NB4 (cell line): ENCODE measurements around the gene SRSF9.

ENCODE experiments used
- DNase-seq: peaks from one replicate; pipeline ENCODE4 v3.0.0; 2010; ENCODE audit warnings: low read depth
- H3K4me3 ChIP-seq: one replicate; pipeline ENCODE4 v1.5.1; 2011; ENCODE audit warnings: mild to moderate bottlenecking, low read depth, low read length, moderate library complexity
- MYC ChIP-seq: IDR thresholded peaks from 2 replicates; pipeline ENCODE4 v1.6.1; 2011; ENCODE audit warnings: low read depth, low read length
- POLR2A ChIP-seq: IDR thresholded peaks from 2 replicates; pipeline ENCODE4 v1.6.1; 2011; ENCODE audit warnings: mild to moderate bottlenecking; ENCODE audit not compliant: insufficient read length; ENCODE audit errors: extremely low read depth
- TF ChIP-seq, protein P1 (sequence below): IDR thresholded peaks from one replicate; pipeline ENCODE4 v1.5.1; 2012; ENCODE audit warnings: low read depth, low read length
- TF ChIP-seq, protein P2 (sequence below): IDR thresholded peaks from 2 replicates; pipeline ENCODE4 v1.6.1; 2011; ENCODE audit warnings: low read depth, low read length

SRSF9 gene

DNA sequence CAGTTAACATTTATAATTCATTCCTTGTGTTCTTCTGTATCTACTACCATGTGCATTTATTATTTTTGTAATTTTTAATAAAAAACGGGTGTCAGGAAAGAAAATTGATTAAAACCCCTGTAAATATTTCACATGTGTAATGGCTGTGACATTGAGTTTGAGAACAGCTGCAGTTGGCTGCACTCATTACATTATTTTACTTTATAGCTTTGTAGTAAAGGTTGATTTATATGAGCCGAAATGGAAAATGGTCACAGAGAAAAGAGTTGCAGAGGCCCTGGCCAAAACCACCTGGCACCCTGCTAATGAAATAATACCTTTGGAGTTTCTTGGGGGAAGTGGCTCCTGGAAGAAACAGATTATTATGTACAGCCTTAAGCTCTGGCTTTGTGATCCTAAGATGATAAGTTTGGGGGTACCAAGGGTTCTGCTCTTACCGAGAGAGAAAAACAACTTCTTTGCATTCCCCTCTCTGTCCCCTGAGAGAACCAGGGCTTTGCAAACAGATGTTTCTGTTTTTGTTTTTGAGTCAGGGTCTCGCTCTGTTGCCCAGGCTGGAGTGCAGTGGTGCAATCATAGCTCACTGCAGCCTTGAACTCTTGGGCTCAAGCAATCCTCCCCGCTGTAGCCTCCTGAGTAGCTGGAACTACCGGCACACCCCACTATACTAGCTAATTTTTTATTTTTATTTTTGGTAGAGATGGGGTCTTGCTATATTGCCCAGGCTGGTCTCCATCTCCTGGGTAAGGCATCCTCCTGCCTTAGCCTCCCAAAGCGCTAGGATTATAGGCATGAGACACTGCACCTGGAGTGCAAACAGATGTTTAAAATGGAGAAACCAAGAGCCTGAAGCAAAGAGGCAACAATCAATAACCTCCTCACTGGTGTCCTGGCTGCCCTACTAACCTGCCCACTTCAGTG lies 16.7 kb upstream of the SRSF9 start:
- DNase-seq: no peak
- no peak overlapping the region for H3K4me3 ChIP-seq
- TF ChIP-seq, protein P1, sequence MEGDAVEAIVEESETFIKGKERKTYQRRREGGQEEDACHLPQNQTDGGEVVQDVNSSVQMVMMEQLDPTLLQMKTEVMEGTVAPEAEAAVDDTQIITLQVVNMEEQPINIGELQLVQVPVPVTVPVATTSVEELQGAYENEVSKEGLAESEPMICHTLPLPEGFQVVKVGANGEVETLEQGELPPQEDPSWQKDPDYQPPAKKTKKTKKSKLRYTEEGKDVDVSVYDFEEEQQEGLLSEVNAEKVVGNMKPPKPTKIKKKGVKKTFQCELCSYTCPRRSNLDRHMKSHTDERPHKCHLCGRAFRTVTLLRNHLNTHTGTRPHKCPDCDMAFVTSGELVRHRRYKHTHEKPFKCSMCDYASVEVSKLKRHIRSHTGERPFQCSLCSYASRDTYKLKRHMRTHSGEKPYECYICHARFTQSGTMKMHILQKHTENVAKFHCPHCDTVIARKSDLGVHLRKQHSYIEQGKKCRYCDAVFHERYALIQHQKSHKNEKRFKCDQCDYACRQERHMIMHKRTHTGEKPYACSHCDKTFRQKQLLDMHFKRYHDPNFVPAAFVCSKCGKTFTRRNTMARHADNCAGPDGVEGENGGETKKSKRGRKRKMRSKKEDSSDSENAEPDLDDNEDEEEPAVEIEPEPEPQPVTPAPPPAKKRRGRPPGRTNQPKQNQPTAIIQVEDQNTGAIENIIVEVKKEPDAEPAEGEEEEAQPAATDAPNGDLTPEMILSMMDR: no peak
- TF ChIP-seq MYC (no peak), POLR2A (no peak)
- TF ChIP-seq, protein P2, sequence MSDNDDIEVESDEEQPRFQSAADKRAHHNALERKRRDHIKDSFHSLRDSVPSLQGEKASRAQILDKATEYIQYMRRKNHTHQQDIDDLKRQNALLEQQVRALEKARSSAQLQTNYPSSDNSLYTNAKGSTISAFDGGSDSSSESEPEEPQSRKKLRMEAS: no peak

DNA sequence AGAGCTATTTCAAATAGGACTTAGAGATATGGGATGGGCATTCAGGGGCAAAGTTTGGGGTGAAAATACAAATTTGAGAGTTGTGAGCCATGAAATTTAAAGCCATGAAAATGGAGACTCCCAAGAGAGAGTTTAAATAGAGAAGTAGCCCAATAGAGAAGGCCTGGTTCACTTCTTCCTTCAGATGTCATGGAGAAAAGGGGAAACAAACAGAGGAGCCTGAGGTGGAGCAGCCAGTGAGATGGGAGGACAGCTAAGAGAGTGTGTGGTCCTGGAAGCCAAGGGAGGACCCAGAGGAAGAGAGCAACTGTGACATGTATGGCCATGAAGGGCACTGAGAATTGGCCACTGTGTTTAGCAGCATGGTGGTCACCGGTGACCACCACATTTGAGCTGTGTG lies 14.1 kb upstream of the SRSF9 start:
- no peak for TF ChIP-seq POLR2A
- TF ChIP-seq, protein P1: no peak
- TF ChIP-seq, protein P2: no peak
- TF ChIP-seq MYC: no peak
- no peak overlapping the region for H3K4me3 ChIP-seq
- peak; percentile 57 for DNase-seq

DNA sequence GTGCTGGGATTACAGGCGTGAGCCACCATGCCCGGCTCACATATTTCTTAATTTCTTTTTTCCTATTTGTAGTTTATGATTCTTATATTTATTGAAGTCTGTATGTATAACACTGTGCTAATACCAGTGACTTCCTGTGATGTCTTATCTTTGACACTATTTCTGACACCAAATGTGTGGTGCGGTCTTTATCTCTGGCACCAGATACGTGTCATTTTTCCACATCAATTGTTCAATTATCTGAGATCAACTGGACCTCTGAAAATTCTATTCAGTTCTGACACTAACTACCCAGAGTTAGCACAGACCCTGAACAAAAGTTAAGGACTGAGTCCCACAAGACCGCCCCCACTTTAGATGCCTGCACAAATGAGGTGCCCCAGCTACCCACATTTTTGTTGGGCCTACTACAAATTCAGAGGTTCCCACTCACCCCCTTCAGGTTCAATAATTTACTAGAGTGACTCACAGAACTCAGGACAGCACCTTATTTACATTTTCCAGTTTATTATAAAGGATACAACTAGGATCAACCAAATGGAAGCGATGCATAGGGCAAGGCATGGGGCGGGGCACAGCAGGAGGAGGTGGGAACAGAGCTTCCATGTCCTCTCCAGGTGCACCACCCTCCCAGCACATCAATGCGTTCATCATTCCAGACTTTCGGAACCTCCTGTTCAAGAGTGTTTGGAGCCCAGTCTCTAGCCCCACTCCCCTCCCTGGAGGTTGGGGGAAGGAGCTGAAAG lies 11.6 kb upstream of the SRSF9 start:
- no peak for DNase-seq
- TF ChIP-seq, protein P1: no peak
- no peak for TF ChIP-seq POLR2A
- TF ChIP-seq, protein P2: no peak
- no peak for TF ChIP-seq MYC
- H3K4me3 ChIP-seq: no peak overlapping the region

DNA sequence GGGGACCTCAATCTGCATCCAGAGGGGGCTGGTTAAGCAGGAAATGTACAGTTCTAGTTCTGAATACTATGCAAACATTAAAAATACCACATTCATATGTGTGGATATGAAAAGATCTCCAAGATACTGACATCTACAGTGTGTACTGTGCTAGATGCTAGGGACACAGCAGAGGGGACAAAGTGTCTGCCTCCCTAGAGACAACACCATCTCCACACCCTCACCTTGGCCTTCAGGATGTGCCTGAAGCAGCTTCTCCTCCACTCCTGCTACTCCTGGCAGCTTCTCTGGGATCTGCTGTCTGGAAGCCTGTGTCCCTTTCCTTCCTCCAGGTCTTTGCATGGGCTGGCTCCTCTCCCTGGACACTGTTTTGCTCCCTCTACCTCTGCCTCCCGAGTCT lies 10.7 kb upstream of the SRSF9 start:
- TF ChIP-seq, protein P2: no peak
- TF ChIP-seq, protein P1: no peak
- TF ChIP-seq MYC: no peak
- no peak for TF ChIP-seq POLR2A

DNA sequence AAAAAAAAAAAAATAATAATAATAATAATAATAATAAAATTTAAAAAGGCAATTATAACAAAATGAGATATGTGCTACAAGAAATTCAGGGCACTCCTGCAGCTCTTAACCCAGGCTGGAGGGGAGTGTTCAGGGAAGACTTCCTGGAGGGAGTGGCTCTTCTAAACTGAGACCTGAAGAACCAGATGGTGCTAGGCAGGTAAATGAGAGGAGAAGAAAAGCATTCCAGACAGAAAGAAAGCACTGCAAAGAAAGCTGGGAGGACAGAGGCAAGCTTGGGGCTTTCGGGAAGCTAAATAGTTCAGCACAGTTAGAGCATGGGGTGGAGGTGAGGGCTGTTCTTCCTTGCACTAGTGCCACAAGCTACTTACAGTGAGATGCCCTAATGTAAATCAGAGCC lies 9.9 kb upstream of the SRSF9 start:
- H3K4me3 ChIP-seq: no peak overlapping the region
- DNase-seq: no peak
- TF ChIP-seq POLR2A (no peak), MYC (no peak)
- TF ChIP-seq, protein P2: no peak
- TF ChIP-seq, protein P1: no peak

More for the DNA sequence above, 10.7 kb upstream of the SRSF9 start:
- DNase-seq: no peak
- H3K4me3 ChIP-seq: no peak overlapping the region
